BJ (cell line): Measurements from ENCODE around the gene ANKRD9. TPM values are rescaled to one million over a fixed set of nuclear protein-coding genes. Genes with fewer than 3 reads are reported as not detected.

ENCODE experiments used
- CTCF ChIA-PET: fragments of 350-600 bp; formaldehyde crosslinking; extraction: SDS; loops from one replicate; lab custom pipeline; 2021; ENCODE audit warnings: antibody characterized with exemption, inconsistent platforms; lab: Yijun Ruan, JAX
- POLR2A ChIA-PET: fragments of 300-600 bp; sonication (Branson Sonifier 250); formaldehyde crosslinking; extraction: SDS; loops from one replicate; lab custom pipeline; 2021; ENCODE audit warnings: antibody characterized with exemption; lab: Charles Lee
- DNase-seq: peaks from one replicate; pipeline ENCODE4 v3.0.0-alpha.2; 2011; ENCODE audit warnings: low read depth
- H3K27me3 ChIP-seq: 2 replicates; pipeline ENCODE4 v1.6.0; 2011; ENCODE audit warnings: low read length; ENCODE audit not compliant: control insufficient read depth, insufficient read depth
- H3K36me3 ChIP-seq: 2 replicates; pipeline ENCODE4 v1.5.1; 2011; ENCODE audit warnings: low read length; ENCODE audit not compliant: control insufficient read depth, insufficient read depth
- H3K4me3 ChIP-seq: 2 replicates; pipeline ENCODE4 v1.5.1; 2011; ENCODE audit warnings: low read depth, mild to moderate bottlenecking, control low read depth, low read length
- CTCF ChIP-seq: IDR thresholded peaks from 2 replicates; pipeline ENCODE4 v1.5.1; 2011; ENCODE audit warnings: low read depth, mild to moderate bottlenecking, control low read depth, inconsistent platforms, low read length, moderate library complexity; ENCODE audit not compliant: insufficient read depth
- polyA plus RNA-seq: library from polyadenylated mRNA; depleted of rRNA; stranded (reverse); fragments of >200 nt; gene quantifications from 2 replicates; pipeline ENCODE4 v1.2.3, GENCODE V29; 2011

ANKRD9 gene
- polyA plus RNA-seq, 1 experiment = 9.1 TPM

DNA sequence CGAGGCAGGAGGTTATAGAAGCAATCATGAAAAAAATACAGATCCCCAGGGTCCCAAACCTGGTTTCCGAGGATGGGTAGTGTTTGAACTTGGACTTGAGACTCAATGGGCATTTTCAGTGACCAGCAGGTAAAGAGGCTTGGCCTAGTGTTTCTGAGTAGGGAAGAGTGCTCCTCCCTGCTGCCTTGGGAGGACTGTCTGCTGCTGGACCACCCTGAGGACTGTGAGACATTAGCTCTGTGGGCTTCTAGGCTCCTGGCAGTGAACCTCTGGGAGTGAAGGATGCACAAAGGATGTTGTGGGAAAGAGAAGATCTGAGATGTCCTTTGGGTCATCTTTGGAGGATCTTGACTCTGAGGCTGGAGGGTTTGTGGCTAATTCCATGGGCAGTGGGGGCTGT is 30.5 kb downstream of the ANKRD9 start:
- peaks cover 3% of the 10 kb centered on the region; the same call in 1 of the 2 replicates for H3K36me3 ChIP-seq
- no peak overlapping the region for H3K4me3 ChIP-seq
- POLR2A ChIA-PET = no interaction called here
- CTCF ChIA-PET = interaction anchor here (0.6 to 0.7 kb wide), 2 partner anchors 19 to 238 kb away, joined by 5 to 6 read pairs; no protein-coding TSS in a partner anchor
- H3K27me3 ChIP-seq = no peaks in the 10 kb centered on the region
- TF ChIP-seq CTCF = no peak
- DNase-seq = no peak

- no peak for TF ChIP-seq CTCF
- Histone ChIP-seq H3K4me3 (no peak overlapping the region), H3K36me3 (peaks cover 7% of the 10 kb centered on the region), H3K27me3 (no peaks in the 10 kb centered on the region)
- no peak for DNase-seq
- ChIA-PET POLR2A (no interaction called here), CTCF (interaction anchor here (1.1 to 1.3 kb wide), 2 partner anchors 37 to 38 kb away, joined by 3 read pairs; no protein-coding TSS in a partner anchor)
Measured at GRCh38 chr14:102474934-102475333, 34.6 kb downstream of the ANKRD9 start.

- Histone ChIP-seq H3K36me3 (peaks cover 7% of the 10 kb centered on the region), H3K4me3 (no peak overlapping the region), H3K27me3 (no peaks in the 10 kb centered on the region)
- no peak for DNase-seq
- CTCF ChIA-PET = no interaction called here
- no peak for TF ChIP-seq CTCF
- POLR2A ChIA-PET = no interaction called here
Measured at GRCh38 chr14:102473559-102473958, 36.0 kb downstream of the ANKRD9 start.

GRCh38 chr14:102472791-102473150 is 36.8 kb downstream of the ANKRD9 start:
- POLR2A ChIA-PET = no interaction called here
- TF ChIP-seq CTCF = no peak
- peaks cover 7% of the 10 kb centered on the region for H3K36me3 ChIP-seq
- no peaks in the 10 kb centered on the region for H3K27me3 ChIP-seq
- H3K4me3 ChIP-seq = no peak overlapping the region
- CTCF ChIA-PET = no interaction called here
- DNase-seq = no peak

GRCh38 chr14:102471921-102472790 is 37.4 kb downstream of the ANKRD9 start:
- TF ChIP-seq CTCF = no peak
- Histone ChIP-seq H3K36me3 (peaks cover 7% of the 10 kb centered on the region), H3K4me3 (no peak overlapping the region), H3K27me3 (no peaks in the 10 kb centered on the region)
- ChIA-PET CTCF (interaction anchor here (0.8 kb wide), 1 partner anchor 19 kb away, joined by 3 read pairs; no protein-coding TSS in a partner anchor), POLR2A (interaction anchor here (0.7 kb wide), 1 partner anchor 41 kb away, joined by 4 read pairs; no protein-coding TSS in a partner anchor)
- DNase-seq = no peak
